Esophagus squamous epithelium (tissue), 5 donors: Measurements from ENCODE around the gene TAAR9. TPM values are rescaled to one million over a fixed set of nuclear protein-coding genes. Genes with fewer than 3 reads are reported as not detected.

ENCODE experiments used
- DNase-seq: peaks from one replicate; lab custom pipeline; 2025; lab: John Stamatoyannopoulos, UW
- H3K27ac ChIP-seq, 4 donors: fragments of 200-600 bp; sonication (generic); one replicate each; pipeline ENCODE4 v1.5.1; 2016 to 2019; ENCODE audit warnings: mild to moderate bottlenecking in 1 of 4
- H3K27me3 ChIP-seq, 4 donors: fragments of 200-600 bp; sonication (generic); 1 replicate in 3 of 4; 2 replicates in 1 of 4; pipeline versions ENCODE4 v1.5.1 to v1.6.0; 2017 to 2021; ENCODE audit warnings: antibody characterized with exemption in 1 of 4
- H3K36me3 ChIP-seq, 3 donors: fragments of 200-600 bp; sonication (generic); one replicate each; pipeline ENCODE4 v1.5.1; 2016 to 2019
- H3K4me1 ChIP-seq, 3 donors: fragments of 200-600 bp; sonication (generic); one replicate each; pipeline ENCODE4 v1.5.1; 2017 to 2019
- H3K4me3 ChIP-seq, 4 donors: fragments of 200-600 bp; sonication (generic); 1 replicate in 3 of 4; 2 replicates in 1 of 4; pipeline ENCODE4 v1.5.1; 2016 to 2019; ENCODE audit warnings: mild to moderate bottlenecking in 2 of 4, moderate library complexity in 1 of 4
- H3K9me3 ChIP-seq, 3 donors: fragments of 200-600 bp; sonication (generic); one replicate each; pipeline ENCODE4 v1.5.1; 2016 to 2019
- POLR2A ChIP-seq, 4 donors: fragments of 450-650 bp; IDR thresholded peaks; one replicate each; pipeline ENCODE4 v1.6.1; 2017; ENCODE audit warnings: antibody characterized with exemption in 4 of 4, mild to moderate bottlenecking in 4 of 4, moderate library complexity in 3 of 4
- WGBS, 2 donors: methylation state at CpG; one replicate each; pipeline ENCODE4 v1.1.5; 2018; 5-methylcytosine and 5-hydroxymethylcytosine counted together
- intact Hi-C: fragments of 100-400 bp; cut with DNase I; formaldehyde crosslinking; loops from one replicate; pipeline ENCODE4 v1.15.0; 2022
- small RNA-seq, 4 donors: library from RNA; depleted of rRNA; stranded (forward); fragments of <200 nt; gene quantifications; one replicate each; pipeline ENCODE3, GENCODE V24; 2016
- total RNA-seq, 4 donors: library from RNA; depleted of rRNA; stranded (reverse); fragments of >200 nt; gene quantifications; one replicate each; pipeline ENCODE4 v1.1.0, GENCODE V29; 2016
- TF ChIP-seq, protein P1 (sequence below), 6 experiments: fragments of 450-650 bp in 4 of 6; fragments of 200-600 bp in 2 of 6; sonication (generic) in 2 of 6; IDR thresholded peaks; one replicate each; pipeline ENCODE4 v1.5.1; 2016 to 2019; ENCODE audit warnings: antibody characterized with exemption in 6 of 6, mild to moderate bottlenecking in 4 of 6, moderate library complexity in 4 of 6
- donor health status: DM: yes; HTN: yes; CAD: no.

Gene TAAR9
- total RNA-seq, 4 donors from 2014 or later, result not detected

DNA sequence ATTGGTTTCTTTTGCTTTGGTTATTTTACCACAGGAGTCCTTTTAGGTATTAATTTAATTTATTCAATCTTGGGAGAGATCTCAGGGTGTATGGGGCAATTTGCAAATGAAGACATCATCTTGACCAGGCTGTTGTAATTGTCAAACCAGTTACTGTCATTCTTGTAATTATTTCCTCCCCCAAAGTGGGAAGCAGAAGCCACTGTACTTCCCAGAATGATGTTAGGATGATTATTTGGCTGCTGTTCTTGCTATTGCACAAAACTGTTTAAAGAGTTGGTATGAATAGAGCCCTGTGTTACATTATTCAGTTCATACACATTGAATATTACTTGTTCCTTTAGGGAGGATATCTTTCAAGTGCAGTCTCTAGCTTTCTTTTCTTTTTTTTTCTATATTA is 33.7 kb downstream of the TAAR9 start:
- peaks cover 0 to 13% (median 0%) of the 10 kb centered on the region in 4 donors for H3K27me3 ChIP-seq
- intact Hi-C loops, result no loop called here
- no peak for DNase-seq
- no peak for TF ChIP-seq POLR2A (IDR thresholded peaks at IDR 0.05)
- TF ChIP-seq, protein P1, sequence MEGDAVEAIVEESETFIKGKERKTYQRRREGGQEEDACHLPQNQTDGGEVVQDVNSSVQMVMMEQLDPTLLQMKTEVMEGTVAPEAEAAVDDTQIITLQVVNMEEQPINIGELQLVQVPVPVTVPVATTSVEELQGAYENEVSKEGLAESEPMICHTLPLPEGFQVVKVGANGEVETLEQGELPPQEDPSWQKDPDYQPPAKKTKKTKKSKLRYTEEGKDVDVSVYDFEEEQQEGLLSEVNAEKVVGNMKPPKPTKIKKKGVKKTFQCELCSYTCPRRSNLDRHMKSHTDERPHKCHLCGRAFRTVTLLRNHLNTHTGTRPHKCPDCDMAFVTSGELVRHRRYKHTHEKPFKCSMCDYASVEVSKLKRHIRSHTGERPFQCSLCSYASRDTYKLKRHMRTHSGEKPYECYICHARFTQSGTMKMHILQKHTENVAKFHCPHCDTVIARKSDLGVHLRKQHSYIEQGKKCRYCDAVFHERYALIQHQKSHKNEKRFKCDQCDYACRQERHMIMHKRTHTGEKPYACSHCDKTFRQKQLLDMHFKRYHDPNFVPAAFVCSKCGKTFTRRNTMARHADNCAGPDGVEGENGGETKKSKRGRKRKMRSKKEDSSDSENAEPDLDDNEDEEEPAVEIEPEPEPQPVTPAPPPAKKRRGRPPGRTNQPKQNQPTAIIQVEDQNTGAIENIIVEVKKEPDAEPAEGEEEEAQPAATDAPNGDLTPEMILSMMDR (IDR thresholded peaks at IDR 0.05), result no peak
- no peak overlapping the region for H3K4me3 ChIP-seq
- no peaks in the 10 kb centered on the region for H3K36me3 ChIP-seq
- no peak overlapping the region for H3K27ac ChIP-seq
- no peaks in the 10 kb centered on the region for H3K4me1 ChIP-seq
- no peaks in the 10 kb centered on the region for H3K9me3 ChIP-seq

DNA sequence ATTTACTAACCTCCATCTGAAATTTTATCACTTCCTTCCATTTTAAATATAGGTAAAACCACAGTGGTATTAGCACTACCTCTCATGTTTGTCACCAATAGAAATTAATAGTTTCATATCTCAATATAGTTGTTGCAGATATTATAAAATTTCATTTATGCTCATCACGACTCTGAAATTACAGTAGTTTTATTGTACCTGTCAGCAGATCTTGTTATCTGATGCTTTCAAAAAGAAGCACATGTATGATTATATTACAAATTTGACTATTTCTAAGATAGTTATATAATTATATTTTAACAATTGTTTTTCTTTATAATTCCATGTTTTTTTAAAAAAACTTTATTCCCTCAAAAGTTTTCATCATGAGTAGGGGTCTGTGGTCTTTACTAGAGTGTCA is 46.6 kb downstream of the TAAR9 start:
- Histone ChIP-seq H3K27ac (no peak overlapping the region), H3K9me3 (no peaks in the 10 kb centered on the region), H3K4me1 (no peaks in the 10 kb centered on the region), H3K4me3 (no peak overlapping the region), H3K36me3 (no peaks in the 10 kb centered on the region), H3K27me3 (peaks cover 0 to 6% (median 0%) of the 10 kb centered on the region in 4 donors)
- intact Hi-C loops, result no loop called here
- no peak for DNase-seq
- 70 to 92% methylated on average over 1 of the region's 1 CpG for WGBS, 2 donors
- TF ChIP-seq, protein P1 (IDR thresholded peaks at IDR 0.05), result no peak
- no peak for TF ChIP-seq POLR2A (IDR thresholded peaks at IDR 0.05)

DNA sequence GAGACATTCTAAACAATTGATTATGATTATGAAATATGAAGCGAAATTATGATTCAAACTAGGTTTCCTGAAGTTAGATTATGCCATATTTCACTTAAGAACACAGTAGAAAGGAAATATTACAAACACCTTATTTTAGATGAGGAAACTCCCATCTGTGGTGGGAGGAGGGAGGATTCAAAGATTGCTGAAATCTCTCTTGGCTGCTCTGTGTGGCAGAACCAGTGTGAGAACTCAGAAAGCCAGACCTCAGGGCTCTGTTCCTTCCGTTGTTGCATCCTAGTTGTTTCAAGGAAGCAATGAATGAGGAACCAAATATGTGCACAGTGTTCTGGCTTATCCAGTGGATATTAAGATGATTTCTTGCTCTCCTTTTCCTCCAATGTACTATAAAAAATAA is 49.3 kb downstream of the TAAR9 start:
- TF ChIP-seq, protein P1 (IDR thresholded peaks at IDR 0.05), result no peak
- no peak for TF ChIP-seq POLR2A (IDR thresholded peaks at IDR 0.05)
- H3K27ac ChIP-seq, result no peak overlapping the region
- H3K4me1 ChIP-seq, result no peaks in the 10 kb centered on the region
- no peak overlapping the region for H3K4me3 ChIP-seq
- no peak for DNase-seq
- no peaks in the 10 kb centered on the region for H3K27me3 ChIP-seq
- intact Hi-C loops, result no loop called here
- H3K9me3 ChIP-seq, result no peaks in the 10 kb centered on the region
- WGBS, 2 donors, result 42 to 44% methylated on average over 2 of the region's 2 CpGs
- H3K36me3 ChIP-seq, result no peaks in the 10 kb centered on the region

Small RNA genes lying within 50 kb of the gene (small RNA-seq; reads per million reads assigned to genes)
- gene TAAR7P, result 0 reads per million in 4 donors

Other genes with a start within 250 kb of the TAAR9 start
- gene MOXD1, start 136.8 kb upstream of the TAAR9 start, total RNA-seq, result 10 to 100 TPM; 11.9 to 59.2 (median 25.0) TPM
- gene STX7, start 25.2 kb upstream of the TAAR9 start, total RNA-seq, result 10 to 100 TPM; 23.7 to 34.1 (median 26.8) TPM
- not detected for gene TAAR8, start 14.4 kb downstream of the TAAR9 start, total RNA-seq
- gene TAAR6, start 32.0 kb downstream of the TAAR9 start, total RNA-seq, result not detected
- not detected for gene TAAR5, start 51.5 kb downstream of the TAAR9 start, total RNA-seq
- not detected for gene TAAR2, start 86.0 kb downstream of the TAAR9 start, total RNA-seq
- not detected for gene TAAR1, start 120.9 kb downstream of the TAAR9 start, total RNA-seq
- gene VNN1, start 175.8 kb downstream of the TAAR9 start, total RNA-seq, result 1 to 10 TPM; 1.1 to 5.4 (median 2.1) TPM
- gene VNN2, start 219.6 kb downstream of the TAAR9 start, total RNA-seq, result 10 to 100 TPM in 1 of 4 donors, 1 to 10 TPM in 2, under 1 TPM in 1; 0.95 to 12.6 (median 3.2) TPM